Measurements from ENCODE around the gene AGPAT2.
"Not testable (repeated sequence)": the region's sequence is repeated elsewhere in the genome, so short reads cannot be mapped to it uniquely, and the experiment has no call there.

AGPAT2 gene

DNA sequence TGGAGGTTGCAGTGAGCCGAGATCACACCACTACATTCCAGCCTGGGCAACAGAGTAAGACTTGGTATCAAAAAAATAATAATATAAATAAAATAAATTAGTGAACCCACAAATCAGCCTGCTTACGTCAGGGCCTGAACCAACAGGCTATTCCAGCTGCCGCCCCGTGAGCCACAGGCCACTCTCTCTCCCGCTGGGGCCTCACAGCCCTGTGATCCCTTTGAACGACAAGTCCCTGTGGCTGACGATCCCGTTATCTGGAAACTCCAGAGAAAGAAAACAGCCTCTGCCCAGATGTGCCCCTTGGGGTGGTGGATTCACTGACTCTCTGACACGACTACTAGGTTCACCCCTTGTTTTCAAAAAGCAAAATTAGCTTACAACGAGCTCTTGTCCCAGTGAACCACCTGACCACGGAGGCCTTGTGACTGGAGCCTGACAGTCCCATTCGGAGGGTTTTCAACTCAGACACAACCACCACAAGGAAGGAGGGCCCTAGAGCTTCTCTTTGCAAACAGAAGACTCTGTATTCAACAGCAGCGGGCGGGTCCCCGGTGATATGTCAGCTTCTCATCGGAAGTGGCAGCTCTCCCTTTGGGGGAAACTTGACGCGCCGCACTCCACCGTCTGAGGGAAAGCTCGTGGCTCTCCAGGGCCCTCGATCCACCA is 20.7 kb upstream of the AGPAT2 start:
- TF ChIP-seq, protein P1, sequence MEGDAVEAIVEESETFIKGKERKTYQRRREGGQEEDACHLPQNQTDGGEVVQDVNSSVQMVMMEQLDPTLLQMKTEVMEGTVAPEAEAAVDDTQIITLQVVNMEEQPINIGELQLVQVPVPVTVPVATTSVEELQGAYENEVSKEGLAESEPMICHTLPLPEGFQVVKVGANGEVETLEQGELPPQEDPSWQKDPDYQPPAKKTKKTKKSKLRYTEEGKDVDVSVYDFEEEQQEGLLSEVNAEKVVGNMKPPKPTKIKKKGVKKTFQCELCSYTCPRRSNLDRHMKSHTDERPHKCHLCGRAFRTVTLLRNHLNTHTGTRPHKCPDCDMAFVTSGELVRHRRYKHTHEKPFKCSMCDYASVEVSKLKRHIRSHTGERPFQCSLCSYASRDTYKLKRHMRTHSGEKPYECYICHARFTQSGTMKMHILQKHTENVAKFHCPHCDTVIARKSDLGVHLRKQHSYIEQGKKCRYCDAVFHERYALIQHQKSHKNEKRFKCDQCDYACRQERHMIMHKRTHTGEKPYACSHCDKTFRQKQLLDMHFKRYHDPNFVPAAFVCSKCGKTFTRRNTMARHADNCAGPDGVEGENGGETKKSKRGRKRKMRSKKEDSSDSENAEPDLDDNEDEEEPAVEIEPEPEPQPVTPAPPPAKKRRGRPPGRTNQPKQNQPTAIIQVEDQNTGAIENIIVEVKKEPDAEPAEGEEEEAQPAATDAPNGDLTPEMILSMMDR (IDR thresholded peaks at IDR 0.05; ENCODE audit: insufficient read depth, low read depth, low read length, missing control alignments): no peak
- no peak for DNase-seq (ENCODE audit: low read depth)
- no peak overlapping the region for H3K4me3 ChIP-seq (ENCODE audit: low read depth, low read length)

DNA sequence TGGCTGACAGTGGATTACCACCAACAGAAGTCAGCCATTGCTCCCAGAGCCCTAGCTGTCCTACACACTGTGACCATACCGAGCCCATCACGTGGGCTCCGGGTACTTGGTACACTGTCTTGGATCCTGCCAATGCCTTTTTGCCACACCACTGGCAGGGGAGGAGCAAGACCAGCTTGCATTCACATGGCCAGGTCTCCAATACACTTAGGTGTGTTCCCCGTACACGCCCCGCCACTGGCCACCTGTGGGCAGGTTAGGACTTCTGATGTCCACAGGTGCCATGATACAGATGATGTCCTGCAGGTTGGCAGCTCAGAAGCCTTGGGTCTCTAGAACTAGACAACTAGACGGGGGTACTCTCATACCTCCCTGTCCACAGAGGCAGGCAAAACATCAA is 19.8 kb upstream of the AGPAT2 start:
- no peak overlapping the region for H3K4me3 ChIP-seq (ENCODE audit: low read depth, low read length)
- DNase-seq (ENCODE audit: low read depth): no peak
- TF ChIP-seq, protein P1 (IDR thresholded peaks at IDR 0.05; ENCODE audit: insufficient read depth, low read depth, low read length, missing control alignments): no peak

DNA sequence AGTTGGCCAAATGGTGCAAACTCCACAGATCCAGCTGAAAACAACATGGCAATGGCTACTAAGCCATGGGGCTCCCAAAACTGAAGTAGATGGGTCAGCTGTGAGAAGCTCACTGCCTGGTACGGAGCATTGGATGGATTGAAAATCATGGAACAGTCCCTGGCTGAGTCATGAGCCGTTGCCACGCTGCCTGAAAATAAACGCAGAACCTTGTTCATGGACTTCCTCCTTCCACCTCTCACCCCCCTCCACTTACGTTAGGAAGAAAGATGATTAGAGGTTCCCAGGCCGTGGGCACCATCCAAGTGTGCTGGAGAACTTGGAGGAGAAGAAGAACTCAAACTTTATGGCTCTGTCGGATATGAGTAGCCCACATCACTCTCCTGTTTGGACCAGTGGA is 18.3 kb upstream of the AGPAT2 start:
- no peak overlapping the region for H3K4me3 ChIP-seq (ENCODE audit: low read depth, low read length)
- TF ChIP-seq, protein P1 (IDR thresholded peaks at IDR 0.05; ENCODE audit: insufficient read depth, low read depth, low read length, missing control alignments): no peak
- no peak for DNase-seq (ENCODE audit: low read depth)

DNA sequence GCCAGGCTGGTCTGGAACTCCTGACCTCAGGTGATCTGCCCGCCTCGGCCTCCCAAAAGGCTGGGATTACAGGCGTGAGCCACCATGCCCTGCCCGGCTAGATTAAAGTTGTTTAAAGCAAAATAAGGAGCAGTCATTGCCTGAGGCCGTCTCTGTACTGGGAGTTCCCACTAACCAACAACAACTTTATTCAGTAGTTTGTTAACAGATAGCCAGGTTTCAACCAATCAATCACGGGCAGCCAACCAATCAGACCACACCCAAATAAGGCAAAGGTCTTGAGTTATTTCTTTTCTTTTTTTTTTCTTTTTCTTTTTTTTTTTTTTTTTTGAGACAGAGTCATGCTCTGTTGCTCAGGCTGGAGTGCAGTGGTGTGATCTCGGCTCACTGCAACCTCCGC is 17.5 kb upstream of the AGPAT2 start:
- H3K4me3 ChIP-seq (ENCODE audit: low read depth, low read length): not testable (repeated sequence)

DNA sequence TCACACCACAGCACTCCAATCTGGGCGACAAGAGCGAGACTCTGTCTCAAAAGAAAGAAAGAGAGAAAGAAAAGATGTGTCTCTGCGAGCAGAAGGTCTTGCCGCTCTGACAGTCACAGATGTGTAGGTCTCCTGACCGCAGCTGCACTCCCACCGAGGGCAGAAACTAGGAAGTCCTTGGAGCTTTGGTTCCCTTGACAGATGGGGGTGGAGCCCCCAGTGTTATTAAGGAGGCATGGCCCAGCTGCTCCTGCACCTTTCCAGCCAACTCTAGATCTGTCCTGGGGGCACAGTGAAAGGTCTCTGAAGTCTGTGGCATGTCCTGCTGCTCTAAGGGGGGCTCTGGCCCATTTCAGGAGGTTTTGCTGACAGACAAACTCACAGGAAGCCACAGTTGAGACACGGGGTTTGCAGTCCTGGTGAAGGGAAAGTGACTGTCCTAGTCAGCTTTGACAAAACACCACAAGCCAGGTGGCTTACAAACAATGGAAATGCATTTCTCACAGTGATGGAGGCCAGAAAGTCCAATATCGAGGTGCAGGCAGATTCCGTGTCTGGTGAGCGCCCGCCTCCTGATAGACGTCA is 16.1 kb upstream of the AGPAT2 start:
- no peak overlapping the region for H3K4me3 ChIP-seq (ENCODE audit: low read depth, low read length)
- DNase-seq (ENCODE audit: low read depth): no peak
- TF ChIP-seq, protein P1 (IDR thresholded peaks at IDR 0.05; ENCODE audit: insufficient read depth, low read depth, low read length, missing control alignments): no peak

More for the DNA sequence above, 17.5 kb upstream of the AGPAT2 start:
- not testable (repeated sequence) for DNase-seq (ENCODE audit: low read depth)

DNA sequence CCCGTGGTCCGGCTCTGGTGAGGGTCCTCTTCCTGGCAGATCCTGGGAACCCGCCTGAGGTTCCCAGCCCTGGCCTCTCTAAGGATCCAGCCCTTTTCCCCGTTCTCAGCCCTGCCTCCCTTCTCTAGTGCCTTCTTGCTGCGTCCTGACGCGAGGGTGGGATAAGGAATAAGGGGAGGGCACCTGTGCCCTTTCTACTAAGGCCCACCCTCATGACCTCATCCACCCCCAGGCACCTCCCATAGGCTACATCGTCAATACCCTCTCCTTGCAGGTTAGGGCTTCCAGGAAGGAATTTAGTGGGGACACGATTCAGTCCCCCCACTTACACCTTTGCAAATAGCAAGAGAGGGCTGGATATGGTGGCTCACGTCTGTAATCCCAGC is 14.4 kb upstream of the AGPAT2 start:
- TF ChIP-seq, protein P1 (IDR thresholded peaks at IDR 0.05; ENCODE audit: insufficient read depth, low read depth, low read length, missing control alignments): no peak
- DNase-seq (ENCODE audit: low read depth): no peak
- H3K4me3 ChIP-seq (ENCODE audit: low read depth, low read length): peak overlapping the region; percentile 40

DNA sequence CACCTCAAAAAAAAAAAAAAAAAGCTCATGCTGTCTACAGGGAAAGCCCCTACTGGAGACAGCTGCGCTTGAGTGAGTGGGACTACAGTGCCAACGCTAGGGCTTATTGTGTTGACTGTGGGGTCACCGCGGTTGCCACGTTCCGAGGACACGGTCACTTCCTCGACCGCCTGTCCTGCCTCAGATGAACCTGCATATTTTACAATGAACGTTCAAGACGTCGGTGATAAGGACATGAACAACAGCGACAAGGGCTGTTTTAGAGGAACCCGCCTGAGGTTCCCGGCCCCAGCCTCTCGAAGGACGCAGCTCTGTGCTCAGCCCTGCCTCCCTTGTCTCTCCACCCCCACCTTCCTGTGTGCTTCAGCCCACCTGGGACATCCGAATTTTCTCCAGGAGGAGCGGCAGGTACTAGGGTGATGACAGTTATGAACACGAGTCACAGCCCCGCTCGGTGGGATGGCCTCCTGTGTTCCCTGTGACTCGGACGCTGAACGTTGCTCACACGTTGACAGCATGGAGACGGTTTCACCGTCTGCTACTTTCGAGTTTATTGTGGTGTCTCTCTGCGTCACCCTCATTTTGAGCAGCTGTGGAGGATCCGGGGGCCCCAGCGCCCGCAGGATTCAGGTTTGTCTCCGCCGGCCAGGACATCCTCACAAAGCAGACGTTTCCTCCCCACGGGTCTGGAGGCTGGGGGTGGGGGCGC is 13.9 kb upstream of the AGPAT2 start:
- peak; percentile 78 for DNase-seq (ENCODE audit: low read depth)
- TF ChIP-seq, protein P1 (IDR thresholded peaks at IDR 0.05; ENCODE audit: insufficient read depth, low read depth, low read length, missing control alignments): no peak
- peak overlapping the region; percentile 40 for H3K4me3 ChIP-seq (ENCODE audit: low read depth, low read length)

Data from GM12865 (cell line).